ENCODE results near the gene RPUSD2. TPM values are rescaled to one million over a fixed set of nuclear protein-coding genes. Genes with fewer than 3 reads are reported as not detected.

RPUSD2 gene
- total RNA-seq, 1 donor from 2014 or later, result 16.2 TPM

- Mint-ChIP-seq H3K27me3 (no peaks in the 10 kb centered on the region), H3K4me1 (ENCODE audit: unreplicated experiment) (peaks cover 6% of the 10 kb centered on the region), H3K4me3 (no peak overlapping the region), H3K27ac (no peak overlapping the region), H3K36me3 (no peaks in the 10 kb centered on the region), H3K9me3 (no peaks in the 10 kb centered on the region)
- no peak for DNase-seq (ENCODE audit: extremely low spot score, unreplicated experiment)
- no peak for TF ChIP-seq CTCF (conservative IDR thresholded peaks at IDR 0.05)
These were observed 34.7 kb upstream of the RPUSD2 start for GRCh38 chr15:40534371-40534770.

- Mint-ChIP-seq H3K27me3 (no peaks in the 10 kb centered on the region), H3K4me3 (no peak overlapping the region), H3K9me3 (no peaks in the 10 kb centered on the region), H3K36me3 (no peaks in the 10 kb centered on the region), H3K4me1 (ENCODE audit: unreplicated experiment) (peaks cover 6% of the 10 kb centered on the region), H3K27ac (no peak overlapping the region)
- DNase-seq (ENCODE audit: extremely low spot score, unreplicated experiment), result no peak
- TF ChIP-seq CTCF (conservative IDR thresholded peaks at IDR 0.05), result no peak
These were observed 32.6 kb upstream of the RPUSD2 start for GRCh38 chr15:40536501-40536900.

GRCh38 chr15:40538976-40539375 is 30.1 kb upstream of the RPUSD2 start:
- H3K9me3 Mint-ChIP-seq, result no peaks in the 10 kb centered on the region
- no peak overlapping the region for H3K27ac Mint-ChIP-seq
- no peaks in the 10 kb centered on the region for H3K36me3 Mint-ChIP-seq
- TF ChIP-seq CTCF (conservative IDR thresholded peaks at IDR 0.05), result no peak
- H3K4me3 Mint-ChIP-seq, result no peak overlapping the region
- H3K4me1 Mint-ChIP-seq (ENCODE audit: unreplicated experiment), result peaks cover 6% of the 10 kb centered on the region
- no peak for DNase-seq (ENCODE audit: extremely low spot score, unreplicated experiment)
- H3K27me3 Mint-ChIP-seq, result no peaks in the 10 kb centered on the region

- no peak for DNase-seq (ENCODE audit: extremely low spot score, unreplicated experiment)
- Mint-ChIP-seq H3K4me1 (ENCODE audit: unreplicated experiment) (peaks cover 6% of the 10 kb centered on the region), H3K4me3 (no peak overlapping the region), H3K27me3 (no peaks in the 10 kb centered on the region), H3K9me3 (no peaks in the 10 kb centered on the region), H3K36me3 (no peaks in the 10 kb centered on the region), H3K27ac (no peak overlapping the region)
- no peak for TF ChIP-seq CTCF (conservative IDR thresholded peaks at IDR 0.05)
These were observed 26.0 kb upstream of the RPUSD2 start for GRCh38 chr15:40543082-40543481.

- Mint-ChIP-seq H3K9me3 (no peaks in the 10 kb centered on the region), H3K4me1 (ENCODE audit: unreplicated experiment) (peaks cover 6% of the 10 kb centered on the region), H3K4me3 (no peak overlapping the region), H3K36me3 (peaks cover 3% of the 10 kb centered on the region), H3K27ac (no peak overlapping the region), H3K27me3 (no peaks in the 10 kb centered on the region)
- no peak for TF ChIP-seq CTCF (conservative IDR thresholded peaks at IDR 0.05)
- DNase-seq (ENCODE audit: extremely low spot score, unreplicated experiment), result no peak
These were observed 25.3 kb upstream of the RPUSD2 start for GRCh38 chr15:40543631-40544294.

Data from type B pancreatic cell (in vitro differentiated cells).